GM19438 (cell line): Measurements from ENCODE around the gene TMEM91.
"Not testable (repeated sequence)": the region's sequence is repeated elsewhere in the genome, so short reads cannot be mapped to it uniquely, and the experiment has no call there.

Source experiments
- ATAC-seq: cut with Tn5 transposase; IDR thresholded peaks from one replicate; pipeline ENCODE4 v1.9.1; 2021; ENCODE audit warnings: low read depth; ENCODE audit not compliant: unreplicated experiment

The TMEM91 gene

DNA sequence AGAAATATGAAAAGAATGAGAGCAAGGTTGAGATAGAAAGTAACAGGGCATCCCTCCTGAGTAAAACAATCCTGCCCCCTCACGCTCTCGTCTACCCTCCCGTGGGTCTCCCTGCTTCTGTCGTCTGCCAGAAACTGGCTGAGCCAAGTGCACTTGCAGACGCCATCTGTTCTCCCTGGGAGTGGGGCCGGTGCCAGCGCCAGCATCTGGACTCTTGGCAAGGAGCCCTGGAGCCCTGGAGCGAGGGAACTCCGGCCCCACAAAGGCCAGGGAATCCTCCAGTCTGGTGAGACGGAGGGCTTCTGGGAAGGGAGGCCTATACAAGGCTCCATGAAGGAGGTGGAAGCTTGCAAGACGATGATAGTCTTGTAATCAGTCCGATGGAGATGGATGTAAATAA is 2.3 kb upstream of the TMEM91 start:
- ATAC-seq, result no peak

DNA sequence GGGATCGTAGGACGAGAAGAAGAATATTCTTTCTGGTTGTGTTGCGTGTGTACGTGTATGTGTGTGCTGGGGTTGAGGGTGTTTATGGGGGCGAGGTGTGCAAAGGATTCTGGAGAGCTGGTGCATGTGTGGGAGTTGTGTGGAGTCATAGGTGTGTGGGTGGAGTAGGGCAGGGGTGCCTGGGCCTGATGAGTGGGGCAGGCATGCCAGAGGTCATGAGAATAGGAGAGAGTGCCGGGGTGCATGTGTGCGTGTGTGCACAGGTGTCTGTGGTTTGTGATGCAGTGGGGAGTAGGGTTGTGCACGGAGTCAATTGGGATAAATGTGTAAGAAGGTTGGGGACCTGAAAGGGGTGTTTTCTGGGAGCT is 649 bp downstream of the TMEM91 start:
- no peak for ATAC-seq

DNA sequence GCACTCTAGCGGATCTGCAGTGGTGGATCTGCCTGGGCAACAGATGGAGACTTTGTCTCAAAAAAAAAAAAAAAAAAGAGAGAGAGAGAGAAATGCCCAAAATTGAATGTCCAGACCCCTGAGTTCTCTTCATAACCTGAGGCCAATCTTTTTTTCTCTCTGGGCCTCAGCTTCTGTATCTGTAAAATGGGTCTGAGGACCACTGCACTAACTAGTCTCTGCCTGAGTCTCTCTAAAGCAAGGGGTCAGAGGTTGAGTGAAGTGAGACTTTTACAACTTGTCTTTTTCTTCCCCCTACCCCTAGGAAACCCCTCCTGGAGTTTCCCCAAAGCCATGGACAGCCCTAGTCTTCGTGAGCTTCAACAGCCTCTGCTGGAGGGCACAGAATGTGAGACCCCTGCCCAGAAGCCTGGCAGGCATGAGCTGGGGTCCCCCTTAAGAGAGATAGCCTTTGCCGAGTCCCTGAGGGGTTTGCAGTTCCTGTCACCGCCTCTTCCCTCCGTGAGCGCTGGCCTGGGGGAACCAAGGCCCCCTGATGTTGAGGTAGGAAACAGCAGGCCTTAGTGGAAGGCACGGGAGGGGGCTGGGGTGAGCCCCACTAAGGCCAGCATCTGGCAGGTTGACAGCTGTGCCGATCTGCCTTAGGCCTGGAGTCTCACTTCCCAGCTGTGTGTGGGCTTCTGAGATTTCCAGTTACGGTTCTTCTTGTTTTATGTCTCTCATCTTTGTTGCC is 1.8 kb downstream of the TMEM91 start:
- peak; percentile 85 for ATAC-seq

DNA sequence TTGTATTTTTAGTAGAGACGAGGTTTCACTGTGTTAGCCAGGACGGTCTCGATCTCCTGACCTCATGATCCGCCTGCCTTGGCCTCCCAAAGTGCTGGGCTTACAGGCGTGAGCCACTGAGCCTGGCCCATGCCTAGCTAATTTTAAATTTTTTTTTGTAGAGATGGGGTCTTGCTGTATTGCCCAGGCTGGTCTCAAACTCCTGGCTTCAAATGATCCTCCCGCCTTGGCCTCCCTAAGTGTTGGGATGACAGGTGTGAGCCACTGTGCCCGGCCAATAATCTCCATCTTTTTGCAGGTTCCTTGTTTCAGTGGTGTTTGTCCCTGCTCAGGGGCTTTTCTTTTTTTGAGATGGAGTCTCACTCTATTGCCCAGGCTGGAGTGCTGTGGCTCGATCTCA is 5.2 kb downstream of the TMEM91 start:
- not testable (repeated sequence) for ATAC-seq

DNA sequence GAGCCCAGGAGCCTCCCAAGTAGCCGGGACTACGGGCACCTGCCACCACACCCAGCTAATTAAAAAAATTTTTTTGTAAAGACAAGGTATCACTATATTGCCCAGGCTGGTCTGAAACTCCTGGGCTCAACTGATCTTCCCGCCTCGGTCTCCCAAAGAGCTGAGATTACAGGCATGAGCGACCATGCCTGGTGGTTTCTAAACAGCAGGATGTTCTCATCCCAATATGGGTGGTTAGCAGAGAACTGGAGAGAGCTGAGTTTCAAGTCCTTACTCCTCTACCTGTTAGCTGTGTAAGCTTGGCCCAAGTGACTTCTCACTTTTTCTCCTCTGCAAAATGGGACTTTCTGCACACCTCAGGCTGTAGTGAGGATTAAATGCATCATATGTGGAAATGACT is 8.0 kb downstream of the TMEM91 start:
- ATAC-seq, result no peak

DNA sequence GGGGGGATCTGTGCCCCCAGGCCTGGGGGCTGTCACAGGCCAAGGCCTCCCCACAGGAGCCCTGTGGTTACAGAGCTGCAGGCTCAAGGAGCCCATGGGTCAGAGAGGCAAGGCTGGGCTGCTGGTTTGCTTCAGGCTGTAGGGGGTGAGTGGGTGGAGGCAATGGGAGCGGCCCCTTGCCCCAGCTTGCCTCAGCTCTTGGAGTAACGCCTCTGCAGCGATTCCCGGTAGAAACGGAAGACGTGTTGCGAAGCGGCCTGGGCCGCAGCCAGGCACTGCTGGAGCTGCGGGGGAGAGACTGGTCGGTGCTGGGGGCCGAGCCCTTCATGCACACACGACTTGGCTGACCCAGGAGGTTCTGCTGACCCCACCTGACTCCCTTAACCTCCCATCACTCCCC is 10.1 kb downstream of the TMEM91 start:
- ATAC-seq, result no peak

DNA sequence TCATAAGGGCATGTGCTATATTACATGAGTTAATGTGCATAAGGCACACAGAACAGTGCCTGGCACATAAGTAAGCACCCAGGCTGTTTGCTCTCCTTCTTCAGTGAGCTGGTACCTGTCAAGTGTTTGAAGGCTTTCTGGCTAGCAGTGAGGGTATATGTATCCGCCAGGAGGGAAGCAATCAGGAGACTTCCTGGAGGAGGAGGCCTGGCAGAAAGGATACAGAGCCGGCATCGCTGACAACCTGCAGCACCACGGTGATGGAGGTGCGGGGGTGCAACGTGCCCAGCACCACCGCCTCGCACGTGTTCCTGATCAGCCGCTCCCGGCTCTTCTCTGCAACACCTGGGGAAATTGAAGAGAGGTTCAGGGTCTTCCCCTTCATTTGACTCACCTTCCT is 15.3 kb downstream of the TMEM91 start:
- ATAC-seq, result no peak

DNA sequence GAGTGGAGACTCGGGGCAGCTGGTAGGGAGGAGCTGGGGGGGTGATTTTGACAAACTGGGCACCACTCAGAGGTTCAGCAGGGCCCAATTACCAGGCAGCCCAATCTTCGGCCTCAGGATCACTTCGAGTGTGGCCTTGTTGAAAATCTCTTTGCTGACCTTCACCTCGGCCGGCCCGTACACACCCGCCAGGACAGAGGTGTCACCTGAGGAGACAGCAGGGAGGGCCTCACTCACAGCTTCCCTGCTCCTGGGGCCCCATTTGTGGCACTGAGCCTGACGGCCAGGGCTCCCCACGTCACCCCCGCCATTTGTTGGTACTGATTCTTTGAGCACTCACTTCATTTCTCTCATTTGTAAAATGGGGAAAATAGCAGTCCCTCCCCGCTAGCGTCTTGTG is 16.4 kb downstream of the TMEM91 start:
- no peak for ATAC-seq

DNA sequence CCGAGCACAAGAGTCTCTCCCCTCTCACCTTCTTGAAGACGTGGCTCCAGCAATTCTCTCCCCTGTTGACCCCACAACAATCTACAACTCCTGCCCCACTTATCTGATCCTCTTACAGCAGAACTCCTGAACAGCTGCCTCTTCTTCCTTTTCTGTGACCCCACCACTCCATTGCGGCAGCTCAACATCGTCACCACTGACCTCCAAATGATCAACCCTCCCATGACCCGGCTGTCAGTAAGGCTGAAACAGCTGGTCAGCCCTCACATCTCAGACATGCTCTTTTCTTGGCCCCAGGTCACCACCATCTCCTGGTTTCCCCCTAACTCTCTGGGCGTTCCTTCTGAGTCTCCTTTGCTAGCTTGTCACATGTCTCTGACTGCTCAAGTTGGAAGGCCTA is 19.0 kb downstream of the TMEM91 start:
- no peak for ATAC-seq

DNA sequence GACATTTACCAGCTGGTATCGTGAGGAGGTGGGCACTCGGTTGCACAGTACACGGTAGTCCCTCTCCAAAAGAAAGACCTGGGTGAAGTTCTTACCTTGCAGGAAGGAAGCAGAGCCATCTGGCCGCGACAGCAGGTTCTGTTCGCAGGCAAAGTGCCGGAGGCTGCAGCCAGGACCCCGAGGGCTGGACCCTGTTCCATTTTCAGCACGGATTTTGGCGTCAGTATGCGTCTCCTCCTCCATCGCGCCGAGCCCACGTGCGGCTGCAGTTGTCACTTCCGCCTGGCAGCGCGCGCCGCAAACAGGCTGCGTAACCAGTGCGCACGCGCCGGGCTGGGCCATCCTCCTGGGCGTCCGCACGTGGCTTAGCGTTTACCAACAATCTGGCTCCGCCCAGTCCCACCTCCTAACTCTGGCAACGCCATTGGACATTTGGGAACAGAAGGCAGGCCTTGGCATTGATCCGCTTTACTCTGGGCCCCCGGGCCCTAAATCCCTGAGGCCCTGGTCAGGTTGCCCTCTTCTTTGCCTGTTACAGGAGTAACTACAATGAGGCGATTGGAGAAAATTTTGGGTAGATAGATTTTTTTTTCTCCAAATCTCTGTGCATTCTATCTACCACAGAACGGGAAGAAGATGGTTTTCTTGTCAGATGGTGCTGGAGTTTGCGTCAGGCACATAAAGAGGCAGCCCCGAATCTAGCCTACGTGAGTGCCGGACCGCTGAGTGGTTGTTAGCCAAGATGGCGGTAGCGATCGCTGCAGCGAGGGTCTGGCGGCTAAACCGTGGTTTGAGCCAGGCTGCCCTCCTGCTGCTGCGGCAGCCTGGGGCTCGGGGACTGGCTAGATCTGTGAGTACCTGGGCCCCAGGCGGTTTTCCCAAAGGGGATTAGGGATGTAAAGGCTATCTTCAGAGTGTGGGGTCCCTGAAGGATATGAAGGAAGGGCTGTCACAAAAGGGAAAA is 21.0 kb downstream of the TMEM91 start, which contains the start of the genes BCKDHA and EXOSC5:
Gene BCKDHA, plus strand, starts transcription at position 733 of the 964 bp plus-strand sequence. Its CDS starts 10 bp downstream, at position 743.
Gene EXOSC5, minus strand, starts transcription at position 274 of the 964 bp plus-strand sequence. Its CDS starts 31 bp downstream, at position 243.
- ATAC-seq, result peak; percentile 82

DNA sequence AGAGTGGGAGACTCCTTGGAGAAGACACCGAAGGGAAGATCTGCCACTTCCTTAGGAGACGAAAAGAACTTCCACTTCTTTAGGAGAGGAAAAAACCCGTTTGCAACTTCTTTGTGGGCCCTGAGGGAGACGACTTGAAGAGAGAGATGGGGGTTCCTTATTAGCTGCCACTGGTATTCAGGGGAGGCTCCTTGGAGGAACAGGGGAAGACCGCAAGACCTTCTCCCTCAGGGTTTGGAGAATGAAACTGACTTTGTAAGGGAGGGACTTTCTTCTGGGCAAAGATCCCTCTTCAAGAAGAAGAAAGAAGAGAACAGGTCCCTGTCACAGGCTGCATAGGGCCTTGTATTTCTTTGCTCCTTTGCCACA is 21.7 kb downstream of the TMEM91 start:
- no peak for ATAC-seq

DNA sequence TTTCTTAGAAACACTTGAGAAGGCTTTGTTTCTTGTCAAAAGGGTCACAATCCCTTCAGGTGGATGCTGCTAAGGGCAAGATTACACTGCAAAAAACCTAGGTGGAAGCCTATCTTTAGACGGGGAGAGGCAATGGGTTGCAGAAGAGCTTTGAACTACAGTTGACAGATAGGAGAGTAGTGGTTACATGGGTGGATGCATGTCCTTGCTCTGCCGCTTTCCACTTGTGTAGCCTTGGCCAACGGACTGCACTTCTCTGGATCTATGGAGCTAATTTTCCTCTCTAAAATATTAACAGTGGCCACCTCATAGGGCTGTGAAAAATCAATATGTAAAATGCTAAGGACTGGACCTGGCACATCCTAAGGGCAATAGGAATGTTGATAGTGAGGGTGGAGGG is 22.3 kb downstream of the TMEM91 start:
- no peak for ATAC-seq

DNA sequence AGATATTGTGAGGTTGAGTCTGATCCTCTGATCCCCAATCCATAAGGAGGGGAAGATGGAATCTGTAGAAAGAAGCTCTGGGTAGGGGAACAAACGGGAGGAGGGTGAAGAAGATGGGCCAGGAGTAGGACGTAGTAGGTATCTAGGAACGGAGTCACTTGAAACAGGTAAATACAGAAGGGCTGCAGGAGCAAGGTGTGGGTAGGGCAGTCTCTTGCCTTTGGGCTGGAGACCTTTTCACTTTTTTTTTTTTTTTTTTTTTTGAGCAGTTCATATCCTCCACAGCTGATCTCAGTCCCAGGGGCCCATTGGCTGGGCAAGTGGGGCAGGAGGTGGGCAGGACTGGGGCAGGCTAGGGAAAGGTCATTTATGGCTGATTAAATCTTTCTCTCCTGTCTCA is 22.8 kb downstream of the TMEM91 start:
- no peak for ATAC-seq

DNA sequence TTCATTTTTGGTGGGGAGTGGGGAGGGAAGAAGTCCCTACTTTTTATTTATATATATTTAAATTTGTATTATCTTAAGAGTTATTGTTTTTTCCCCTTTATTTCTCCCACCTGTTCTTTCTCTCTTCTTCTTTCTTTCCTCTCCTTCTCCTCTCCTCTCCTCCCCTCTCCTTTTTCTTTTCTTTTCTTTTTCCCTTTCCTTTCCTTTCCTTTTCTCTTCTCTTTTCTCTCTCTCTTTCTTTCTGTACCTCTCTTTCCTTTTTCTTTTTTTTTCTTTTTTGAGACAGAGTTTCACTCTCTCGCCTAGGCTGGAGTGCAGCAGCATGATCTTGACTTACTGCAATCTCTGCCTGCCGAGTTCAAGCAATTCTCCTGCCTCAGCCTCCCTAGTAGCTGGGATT is 23.2 kb downstream of the TMEM91 start:
- ATAC-seq, result no peak

DNA sequence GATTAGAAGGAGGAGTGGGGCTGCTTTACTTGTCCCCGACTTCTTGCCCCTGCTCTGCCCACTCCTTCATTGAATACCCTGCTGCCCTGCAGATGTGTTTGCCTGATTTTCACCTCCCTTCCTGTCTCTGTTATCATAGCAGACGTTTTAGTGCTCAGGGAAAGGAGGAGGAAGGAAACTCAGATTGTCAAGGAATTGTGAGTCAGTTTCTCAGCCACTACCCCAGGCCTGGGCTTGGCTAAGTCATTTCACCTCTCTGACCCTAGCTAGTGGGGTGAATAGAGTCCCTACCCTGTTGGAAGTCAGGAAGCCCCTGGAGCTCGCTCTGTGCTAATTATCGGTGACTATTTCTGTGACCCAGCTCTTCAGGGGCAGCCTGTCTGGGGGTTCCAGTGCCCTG is 25.1 kb downstream of the TMEM91 start:
- no peak for ATAC-seq

DNA sequence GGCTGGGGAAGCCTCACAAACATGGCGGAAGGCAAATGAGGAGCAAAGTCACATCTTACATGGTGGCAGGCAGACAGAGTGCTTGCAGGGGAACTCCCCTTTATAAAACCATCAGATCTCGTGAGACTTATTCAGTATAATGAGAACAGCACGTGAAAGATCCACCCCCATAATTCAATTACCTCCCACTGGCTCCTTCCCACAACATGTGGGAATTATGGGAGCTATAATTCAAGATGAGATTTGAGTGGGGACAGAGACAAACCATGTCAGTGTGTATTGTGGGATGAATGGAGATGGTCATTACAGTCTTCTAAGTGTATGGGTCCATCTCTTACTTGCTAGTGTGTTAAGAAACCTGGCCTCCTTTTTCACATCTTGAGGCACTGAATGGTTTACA is 25.7 kb downstream of the TMEM91 start:
- ATAC-seq, result no peak

DNA sequence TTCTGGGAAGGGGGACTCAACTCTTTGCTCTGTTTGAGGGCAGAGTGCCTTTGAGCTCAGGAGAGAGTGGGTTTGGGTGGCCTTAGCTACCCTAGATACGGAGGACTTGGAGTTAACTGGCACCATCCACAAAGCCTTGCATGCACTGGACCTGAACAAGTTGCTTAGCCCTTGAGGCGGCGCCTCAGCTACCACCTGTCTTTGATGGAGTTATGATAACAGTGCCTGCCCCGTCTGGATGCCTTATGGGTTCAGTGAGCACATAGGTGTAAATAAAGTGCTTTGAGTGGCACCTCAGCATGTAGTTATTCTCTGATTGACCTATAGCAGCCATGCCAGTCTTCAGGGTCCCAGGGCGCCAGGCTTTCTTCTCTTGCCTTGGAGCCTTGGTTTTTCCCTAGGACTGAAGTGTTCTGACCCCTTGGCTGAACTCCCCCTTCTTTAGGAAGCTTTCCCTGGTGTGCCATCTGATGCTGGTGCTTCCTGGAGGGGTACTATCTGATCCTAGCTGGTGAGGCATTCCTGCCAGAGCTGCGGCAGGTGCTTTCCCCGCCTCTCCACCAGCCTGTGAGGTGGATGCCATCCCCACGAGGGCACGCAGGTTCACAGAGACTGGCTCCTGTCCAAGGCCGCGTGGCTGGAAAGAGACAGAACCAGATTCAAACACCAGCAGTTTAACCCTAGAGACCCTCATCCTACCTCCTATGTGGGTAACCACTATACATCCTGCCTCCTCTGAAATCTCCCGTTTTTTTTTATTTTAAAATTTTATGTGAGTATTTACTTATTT is 27.0 kb downstream of the TMEM91 start:
- no peak for ATAC-seq

DNA sequence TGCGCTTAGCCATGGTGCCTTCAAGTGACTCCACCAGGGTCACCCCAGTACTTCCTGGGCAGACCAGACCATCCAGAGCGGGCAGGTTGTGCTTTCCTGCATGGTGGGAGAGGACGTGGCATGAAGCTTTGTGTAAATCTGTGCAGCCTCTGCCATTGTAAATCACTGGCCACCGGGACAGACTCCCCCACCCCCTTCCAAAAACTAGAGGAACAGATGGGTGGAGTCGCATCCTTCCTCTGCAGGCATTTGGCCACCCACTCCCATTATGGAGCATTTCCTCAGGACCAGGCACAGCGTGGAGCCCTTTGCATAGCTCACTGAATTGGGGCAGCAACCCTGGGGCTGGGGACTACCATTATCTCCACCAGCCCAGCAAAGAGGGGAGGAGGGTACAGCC is 29.4 kb downstream of the TMEM91 start:
- ATAC-seq, result no peak

DNA sequence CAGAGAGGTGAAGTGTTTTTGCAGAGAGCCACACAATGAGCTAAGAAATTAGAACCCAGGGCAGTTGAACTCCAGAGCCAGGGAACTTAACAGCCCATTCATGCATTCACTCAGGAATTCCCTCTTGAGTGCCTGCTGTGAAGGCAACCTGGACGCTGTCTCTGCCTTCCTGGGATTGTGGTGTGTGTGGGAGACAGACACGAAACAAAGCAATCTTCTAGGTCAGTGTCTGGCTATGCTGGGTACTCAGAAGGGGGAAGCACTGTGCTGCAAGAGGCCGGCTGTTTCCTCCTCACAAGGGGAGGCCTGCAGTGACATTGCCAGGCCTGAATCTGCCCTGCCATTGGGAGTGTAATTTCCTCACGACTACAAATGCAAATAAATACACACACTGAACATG is 30.9 kb downstream of the TMEM91 start:
- ATAC-seq, result no peak

DNA sequence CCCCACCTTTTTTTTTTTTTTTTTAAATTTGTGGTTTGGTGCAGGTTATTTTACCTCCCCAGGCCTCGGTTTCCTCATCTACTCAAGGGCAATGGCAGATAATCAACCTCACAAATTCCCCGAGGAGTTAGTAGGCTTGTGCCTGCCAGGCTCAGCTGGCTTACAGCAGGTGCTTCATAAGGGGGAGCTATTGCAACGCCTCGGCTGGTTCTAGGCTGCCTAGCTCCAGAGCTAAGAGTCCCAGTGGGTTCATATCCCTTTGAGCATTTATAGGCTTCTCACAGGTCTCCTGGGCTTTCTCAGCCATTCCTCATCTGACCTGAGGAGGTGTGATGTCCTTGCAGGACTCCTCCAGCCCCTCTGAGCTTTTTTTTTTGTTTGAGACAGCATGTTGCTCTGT is 31.9 kb downstream of the TMEM91 start:
- ATAC-seq, result no peak

DNA sequence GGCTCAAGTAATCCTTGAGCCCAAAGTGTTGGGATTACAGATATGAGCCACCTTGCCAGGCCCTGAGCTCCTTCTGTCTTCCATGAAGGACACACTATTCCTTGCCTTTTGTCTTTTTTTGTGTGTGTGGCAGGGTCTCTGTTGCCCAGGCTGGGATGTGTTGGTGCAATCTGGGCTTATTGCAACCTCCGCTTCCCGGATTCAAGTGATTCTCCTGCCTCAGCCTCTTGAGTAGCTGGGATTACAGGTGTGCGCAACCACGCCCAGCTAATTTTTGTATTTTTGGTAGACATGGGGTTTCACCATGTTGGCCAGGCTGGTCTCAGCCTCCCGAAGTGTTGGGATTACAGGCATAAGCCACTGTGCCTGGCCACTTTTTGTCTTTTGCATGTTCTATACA is 32.5 kb downstream of the TMEM91 start:
- not testable (repeated sequence) for ATAC-seq
